HG03558 (cell line): ENCODE measurements around the gene GALNT8.
"Not testable (repeated sequence)": the region's sequence is repeated elsewhere in the genome, so short reads cannot be mapped to it uniquely, and the experiment has no call there.

Source experiments
- ATAC-seq: cut with Tn5 transposase; IDR thresholded peaks from one replicate; pipeline ENCODE4 v1.9.1; 2021; ENCODE audit warnings: moderate number of reproducible peaks; ENCODE audit not compliant: unreplicated experiment; ENCODE audit errors: extremely low read depth

Gene GALNT8

GRCh38 chr12:4742416-4742970 lies 22.3 kb downstream of the GALNT8 start:
- ATAC-seq = no peak

GRCh38 chr12:4743046-4743445 lies 22.8 kb downstream of the GALNT8 start:
- ATAC-seq = no peak

- no peak for ATAC-seq
Measured at GRCh38 chr12:4744709-4745108, 24.5 kb downstream of the GALNT8 start.

- ATAC-seq = no peak
Measured at GRCh38 chr12:4745249-4745648, 25.0 kb downstream of the GALNT8 start.

- not testable (repeated sequence) for ATAC-seq
Measured at GRCh38 chr12:4751654-4752053, 31.5 kb downstream of the GALNT8 start.

- ATAC-seq = no peak
Measured at GRCh38 chr12:4762773-4763172, 42.6 kb downstream of the GALNT8 start.

- no peak for ATAC-seq
Measured at GRCh38 chr12:4763549-4763948, 43.3 kb downstream of the GALNT8 start.

- ATAC-seq = no peak
Measured at GRCh38 chr12:4766445-4766844, 46.2 kb downstream of the GALNT8 start.

GRCh38 chr12:4767186-4767585 lies 47.0 kb downstream of the GALNT8 start:
- ATAC-seq = no peak

GRCh38 chr12:4768341-4768740 lies 48.1 kb downstream of the GALNT8 start:
- ATAC-seq = no peak

- no peak for ATAC-seq
Measured at GRCh38 chr12:4769073-4769472, 48.9 kb downstream of the GALNT8 start.

GRCh38 chr12:4771172-4771959 lies 51.2 kb downstream of the GALNT8 start:
- ATAC-seq = no peak

- no peak for ATAC-seq
Measured at GRCh38 chr12:4771960-4772566, 51.9 kb downstream of the GALNT8 start.

GRCh38 chr12:4775936-4776335 lies 55.7 kb downstream of the GALNT8 start:
- ATAC-seq = no peak

GRCh38 chr12:4779749-4780148 lies 59.5 kb downstream of the GALNT8 start:
- no peak for ATAC-seq

- no peak for ATAC-seq
Measured at GRCh38 chr12:4780641-4781611, 60.7 kb downstream of the GALNT8 start.

- no peak for ATAC-seq
Measured at GRCh38 chr12:4784404-4785054, 64.3 kb downstream of the GALNT8 start.

- ATAC-seq = no peak
Measured at GRCh38 chr12:4786795-4787194, 66.6 kb downstream of the GALNT8 start.

GRCh38 chr12:4787965-4788364 lies 67.8 kb downstream of the GALNT8 start:
- no peak for ATAC-seq

GRCh38 chr12:4789776-4790175 lies 69.6 kb downstream of the GALNT8 start:
- no peak for ATAC-seq
